ENCODE results near the gene ZNF444.

ZNF444 gene

GRCh38 chr19:56107626-56108351, 33.3 kb upstream of the ZNF444 start:
- DNase-seq (ENCODE audit: low spot score): no peak

DNA sequence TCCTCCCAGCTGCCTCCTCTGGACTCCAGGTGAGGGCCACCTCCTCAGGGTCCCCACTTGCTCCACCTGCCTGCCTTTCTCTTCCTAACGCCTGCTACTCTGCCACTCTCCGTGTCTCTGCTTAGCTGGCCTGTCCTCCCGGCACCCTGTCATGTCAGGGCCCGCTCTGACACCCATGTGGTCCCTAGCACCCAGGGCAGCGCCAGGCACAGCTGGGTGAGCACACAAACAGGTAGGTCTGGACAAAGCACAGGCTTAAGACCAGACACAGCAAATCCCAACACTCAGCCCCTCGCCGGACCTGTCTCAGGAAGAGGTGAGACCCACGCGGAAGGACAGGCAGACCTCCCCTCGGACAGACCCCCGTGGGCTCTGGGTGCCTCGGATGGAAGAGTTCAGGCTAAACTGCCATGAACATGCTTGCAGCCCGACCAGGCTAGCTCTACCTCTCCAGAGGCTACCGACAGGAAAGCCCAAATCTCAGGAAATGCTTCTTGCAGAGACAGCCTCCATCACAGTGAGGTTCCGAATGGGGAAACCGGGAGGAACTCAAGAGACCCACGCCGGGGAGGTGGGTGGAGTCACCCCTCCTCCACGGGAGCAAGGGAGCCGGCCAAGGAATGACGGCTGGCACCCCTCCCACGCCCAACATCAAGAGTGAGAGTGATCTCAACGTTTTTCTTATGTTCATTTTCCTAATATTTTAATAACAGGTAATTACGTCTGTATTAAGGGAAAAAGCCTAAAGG, 32.5 kb upstream of the ZNF444 start:
- no peak for DNase-seq (ENCODE audit: low spot score)

GRCh38 chr19:56109226-56109625, 31.9 kb upstream of the ZNF444 start:
- DNase-seq (ENCODE audit: low spot score): no peak

DNA sequence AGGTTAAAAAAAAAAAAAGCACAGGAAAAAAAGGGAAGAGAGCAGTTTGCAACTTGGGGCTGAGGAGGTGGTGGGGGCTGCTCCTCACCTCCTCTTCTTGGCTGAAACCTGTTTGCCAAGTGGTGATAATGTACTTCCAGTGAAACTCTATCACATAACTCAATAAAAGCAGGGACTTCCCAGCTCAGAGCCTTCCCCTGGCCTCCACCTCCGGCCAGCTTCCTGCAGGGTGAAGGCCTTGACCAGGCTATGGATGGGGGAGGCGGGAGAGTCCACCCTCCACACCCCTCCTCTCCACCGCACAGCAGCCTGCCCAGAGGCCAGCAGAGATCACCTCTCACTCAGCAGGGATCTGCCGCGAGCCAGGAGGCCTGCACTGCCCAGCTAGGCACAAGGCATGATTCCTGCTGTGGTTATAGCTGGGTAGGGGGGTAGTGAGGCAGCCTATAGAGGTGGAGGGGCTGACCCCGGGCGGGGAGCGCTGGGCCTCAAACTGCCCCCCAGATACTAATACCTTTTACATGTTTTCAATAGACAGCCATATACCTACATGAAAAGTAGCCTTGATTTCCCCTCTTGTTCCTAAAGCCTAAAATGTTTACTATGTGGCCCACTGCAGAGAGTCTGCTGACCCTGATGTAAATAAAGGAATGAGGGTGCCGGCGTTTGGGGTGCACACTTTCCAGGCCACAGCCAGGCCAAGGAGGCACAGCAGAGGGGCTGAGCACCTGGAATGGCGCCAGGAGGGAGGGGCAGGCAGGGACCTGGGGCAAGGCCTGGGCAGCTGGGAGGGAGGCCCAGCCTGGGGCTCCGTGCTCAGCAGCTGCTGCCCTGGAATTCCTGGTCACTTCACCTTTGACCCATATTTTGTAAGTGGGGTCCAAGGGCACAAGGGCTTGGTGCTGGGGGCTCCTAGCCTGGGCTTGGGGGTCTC, 30.3 kb upstream of the ZNF444 start:
- DNase-seq (ENCODE audit: low spot score): no peak

GRCh38 chr19:56111601-56112312, 29.3 kb upstream of the ZNF444 start:
- DNase-seq (ENCODE audit: low spot score): peak; percentile 36

DNA sequence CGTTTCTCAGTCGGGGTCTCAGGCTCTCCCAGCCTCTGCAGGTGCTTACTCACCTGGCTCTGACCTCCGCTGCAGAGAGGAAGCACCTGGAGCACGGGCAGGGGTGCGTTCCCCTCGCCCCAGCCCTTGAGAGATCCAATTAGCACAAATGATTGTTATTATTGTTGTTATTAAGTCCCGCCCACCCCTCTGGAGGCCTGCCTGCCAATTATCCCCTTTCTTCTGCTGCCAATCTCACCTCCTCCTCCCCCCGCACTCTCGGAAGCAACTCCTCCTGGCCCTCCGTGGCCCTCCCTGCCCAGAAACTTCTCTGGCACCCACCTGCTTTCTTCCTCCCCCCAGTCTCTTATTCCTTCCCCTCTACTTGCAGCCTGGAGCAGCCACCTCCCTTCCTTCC, 28.8 kb upstream of the ZNF444 start:
- DNase-seq (ENCODE audit: low spot score): no peak

GRCh38 chr19:56113074-56113632, 27.9 kb upstream of the ZNF444 start:
- no peak for DNase-seq (ENCODE audit: low spot score)

GRCh38 chr19:56114051-56114777, 26.9 kb upstream of the ZNF444 start:
- DNase-seq (ENCODE audit: low spot score): no peak

DNA sequence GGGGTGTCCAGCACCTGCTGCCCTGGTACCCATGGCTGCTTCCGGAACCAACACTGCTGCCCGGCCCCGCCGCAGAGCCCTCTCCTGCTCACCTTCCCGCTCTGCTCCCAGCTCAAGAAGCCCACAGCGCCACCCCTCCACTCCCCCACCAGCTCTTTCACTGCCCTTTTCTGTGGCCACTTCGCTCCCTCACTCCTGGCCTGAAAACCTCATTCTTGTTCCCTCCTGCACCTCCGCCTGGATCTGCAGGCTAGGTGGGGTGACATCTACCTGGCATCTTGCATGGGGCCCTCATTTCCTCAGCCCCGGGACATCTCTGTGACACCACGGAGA, 26.3 kb upstream of the ZNF444 start:
- no peak for DNase-seq (ENCODE audit: low spot score)

DNA sequence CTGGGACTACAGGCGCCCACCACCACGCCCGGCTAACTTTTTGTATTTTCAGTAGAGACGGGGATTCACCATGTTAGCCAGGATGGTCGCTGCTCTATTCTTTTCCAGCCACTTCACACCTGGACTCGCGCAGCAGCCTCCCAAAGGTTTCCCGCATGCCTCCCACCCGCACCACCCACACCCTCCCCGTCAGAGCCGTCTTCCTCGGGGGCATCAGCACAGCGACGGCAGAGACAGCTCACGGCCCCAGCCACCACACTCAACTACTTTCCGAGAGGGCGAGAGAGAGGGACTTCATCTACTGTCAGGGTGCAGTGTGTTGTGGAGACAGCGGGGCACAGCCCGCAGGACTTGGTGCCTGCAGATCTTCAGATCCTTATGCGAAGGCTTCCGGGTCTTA, 25.6 kb upstream of the ZNF444 start:
- DNase-seq (ENCODE audit: low spot score): no peak

- no peak for DNase-seq (ENCODE audit: low spot score)
Measured at GRCh38 chr19:56116606-56117005, 24.5 kb upstream of the ZNF444 start.

- DNase-seq (ENCODE audit: low spot score): no peak
Measured at GRCh38 chr19:56117376-56117884, 23.7 kb upstream of the ZNF444 start.

- no peak for DNase-seq (ENCODE audit: low spot score)
Measured at GRCh38 chr19:56117889-56118288, 23.2 kb upstream of the ZNF444 start.

DNA sequence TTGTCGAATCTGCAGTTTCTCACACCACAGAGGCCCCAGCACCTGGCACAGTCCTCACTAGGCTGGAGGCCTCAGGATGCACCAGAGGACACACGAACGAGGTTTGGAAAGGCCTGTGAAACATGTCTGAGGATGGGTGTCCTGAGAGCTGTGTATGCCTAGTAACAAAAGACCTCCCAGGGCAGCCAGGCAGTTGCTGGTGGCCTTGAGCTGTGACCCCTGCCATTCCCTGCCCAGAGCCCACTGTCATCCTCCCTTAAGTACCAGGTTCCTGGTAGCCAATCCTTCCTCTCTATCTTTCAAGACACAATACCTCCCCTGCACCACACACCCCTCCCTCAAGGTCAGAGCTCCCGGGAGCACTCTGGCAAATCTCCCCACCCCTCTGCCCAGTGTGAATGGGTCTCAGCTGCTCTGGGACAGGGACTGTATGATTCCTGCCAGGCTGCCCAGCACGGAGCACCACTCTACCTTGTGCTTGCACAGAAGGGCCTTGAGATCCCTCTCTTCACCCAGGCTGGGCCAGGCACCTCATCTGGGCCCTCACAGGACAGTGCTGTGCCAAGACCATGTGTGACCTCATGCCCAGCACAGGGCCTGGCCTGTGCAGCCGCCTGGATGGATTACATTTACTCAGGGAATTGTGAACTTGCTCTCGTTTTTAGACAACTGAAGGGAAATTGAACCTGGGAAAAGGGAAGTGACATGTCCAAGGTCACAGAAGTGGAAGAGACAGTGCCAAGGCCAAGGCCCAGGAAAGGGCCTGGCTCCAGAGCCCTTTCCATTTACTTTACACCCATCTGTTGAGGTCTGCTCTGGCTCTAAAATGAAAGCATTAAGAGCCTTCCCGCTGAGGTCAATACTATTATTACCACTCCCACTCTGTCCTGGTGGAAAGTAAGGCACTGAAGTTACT, 22.2 kb upstream of the ZNF444 start:
- DNase-seq (ENCODE audit: low spot score): no peak

- no peak for DNase-seq (ENCODE audit: low spot score)
Measured at GRCh38 chr19:56119582-56119978, 21.5 kb upstream of the ZNF444 start.

DNA sequence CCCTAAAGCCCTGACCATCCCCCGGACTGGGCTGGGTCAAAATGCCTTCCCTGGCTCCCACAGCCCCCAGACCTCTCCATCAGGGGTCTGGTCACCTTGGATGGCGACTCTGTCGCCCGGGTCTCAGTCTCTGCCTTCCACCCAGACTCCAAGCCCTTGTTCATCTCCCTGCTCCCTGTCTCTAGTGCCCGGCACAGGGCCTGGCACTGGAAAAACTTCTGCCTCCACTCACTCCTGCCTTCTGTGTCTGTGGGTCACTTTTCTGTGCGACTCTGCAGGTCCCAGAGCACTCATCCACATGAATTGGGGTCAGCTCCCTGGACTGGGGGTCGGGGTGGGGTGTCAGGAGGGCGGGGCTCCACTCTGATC, 21.1 kb upstream of the ZNF444 start:
- no peak for DNase-seq (ENCODE audit: low spot score)

GRCh38 chr19:56120371-56121179, 20.5 kb upstream of the ZNF444 start:
- DNase-seq (ENCODE audit: low spot score): peak; percentile 41

DNA sequence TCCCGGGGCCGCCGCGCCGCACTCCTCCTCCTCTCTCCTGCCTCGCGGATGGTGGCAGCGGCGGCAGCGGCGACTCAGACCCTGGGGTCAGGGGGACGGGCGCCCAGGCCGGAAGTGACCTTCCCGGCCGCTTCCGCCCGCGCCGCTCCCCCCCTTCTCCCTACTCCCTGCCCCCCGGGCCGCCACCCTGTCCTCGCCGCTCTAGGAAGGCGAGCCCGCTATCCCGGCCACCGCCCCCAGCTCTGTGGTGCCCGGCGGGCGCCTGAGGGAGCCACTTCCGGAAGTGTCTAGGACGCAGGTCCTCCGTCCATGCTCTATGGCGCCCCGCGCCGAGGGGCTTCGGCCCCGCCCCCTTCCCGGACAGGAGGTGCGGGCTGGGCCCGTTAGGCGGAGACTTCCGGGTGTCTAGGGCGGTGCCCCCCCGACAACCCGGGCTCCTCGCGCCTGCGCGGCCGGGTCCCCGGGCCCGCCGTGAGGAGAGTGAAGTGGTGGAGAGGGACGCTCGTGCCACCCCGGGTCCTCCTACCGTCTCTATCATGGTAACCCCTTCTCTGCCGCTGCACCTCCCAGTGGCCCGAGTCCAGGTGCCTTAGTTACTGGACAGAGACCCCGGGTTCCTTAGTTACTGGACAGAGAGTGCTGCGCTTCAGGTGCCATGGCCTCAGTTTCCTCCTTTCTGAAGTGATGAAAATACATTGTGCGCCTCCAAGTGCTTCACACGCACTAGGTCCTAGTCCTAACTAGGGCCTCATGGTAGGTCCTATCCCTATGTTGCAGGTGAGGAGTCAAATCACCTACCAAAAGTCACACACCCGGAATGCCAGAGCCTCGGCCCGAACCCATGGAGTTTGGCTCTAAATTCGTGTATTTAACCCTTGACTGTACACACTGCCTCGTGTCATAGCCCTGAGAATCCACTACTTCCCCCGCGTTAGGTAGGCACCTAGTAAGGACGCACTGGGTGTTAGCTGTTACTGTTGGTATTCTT, 19.6 kb upstream of the ZNF444 start, which contains the start of gene ZNF787:
Gene ZNF787, minus strand, starts transcription at position 116 of the 988 bp plus-strand sequence. CDS start 18,078 bp downstream, outside the sequence.
- DNase-seq (ENCODE audit: low spot score): peak; percentile 98

All from cerebellar cortex (tissue), 1 donor.